Upper lobe of left lung (tissue), 6 donors: ENCODE measurements around the gene OR6V1. TPM values are rescaled to one million over a fixed set of nuclear protein-coding genes. Genes with fewer than 3 reads are reported as not detected.

Source experiments
- ATAC-seq, 2 donors: fragments of 200-7000 bp; cut with Tn5 transposase; one replicate each; pipeline ENCODE4 v1.9.1; 2022; ENCODE audit warnings: mild to moderate bottlenecking in 2 of 2, moderate library complexity in 2 of 2; ENCODE audit not compliant: low FRiP score in 2 of 2
- DNase-seq, 2 donors: peaks; one replicate each; pipeline ENCODE4 v3.0.0-alpha.2; 2019 to 2020
- H3K27ac ChIP-seq, 4 donors: fragments of 200-600 bp; sonication (generic); one replicate each; pipeline ENCODE4 v1.5.1; 2016 to 2019
- H3K27me3 ChIP-seq, 4 donors: fragments of 200-600 bp; sonication (generic); one replicate each; pipeline ENCODE4 v1.5.1; 2017 to 2019
- H3K36me3 ChIP-seq, 4 donors: fragments of 200-600 bp; sonication (generic); one replicate each; pipeline ENCODE4 v1.5.1; 2016 to 2019
- H3K4me1 ChIP-seq, 4 donors: fragments of 200-600 bp; sonication (generic); one replicate each; pipeline ENCODE4 v1.5.1; 2018 to 2019
- H3K4me3 ChIP-seq, 4 donors: fragments of 200-600 bp; sonication (generic); one replicate each; pipeline ENCODE4 v1.5.1; 2017 to 2019; ENCODE audit warnings: mild to moderate bottlenecking in 2 of 4, moderate library complexity in 1 of 4
- H3K9me3 ChIP-seq, 4 donors: fragments of 200-600 bp; sonication (generic); one replicate each; pipeline ENCODE4 v1.5.1; 2018 to 2019
- CTCF ChIP-seq, 6 experiments: fragments of 450-650 bp in 4 of 6; fragments of 200-600 bp in 2 of 6; sonication (generic) in 2 of 6; IDR thresholded peaks; one replicate each; pipeline ENCODE4 v1.5.1; 2016 to 2019; ENCODE audit warnings: antibody characterized with exemption in 6 of 6
- EP300 ChIP-seq, 4 donors: sonication (generic); formaldehyde crosslinking; IDR thresholded peaks; one replicate each; pipeline ENCODE4 v1.5.1; 2017; ENCODE audit warnings: antibody characterized with exemption in 4 of 4, control low read depth in 2 of 4
- POLR2A ChIP-seq, 4 donors: fragments of 450-650 bp; IDR thresholded peaks; one replicate each; pipeline ENCODE4 v1.5.1; 2016 to 2017; ENCODE audit warnings: antibody characterized with exemption in 4 of 4, mild to moderate bottlenecking in 2 of 4
- POLR2AphosphoS5 ChIP-seq, 2 donors: sonication (generic); formaldehyde crosslinking; IDR thresholded peaks; one replicate each; pipeline ENCODE4 v1.5.1; 2017; ENCODE audit warnings: antibody characterized with exemption in 2 of 2
- WGBS, 2 donors: methylation state at CpG; one replicate each; pipeline ENCODE4 v1.1.5; 2017 to 2018; 5-methylcytosine and 5-hydroxymethylcytosine counted together
- total RNA-seq, 6 donors: library from RNA; depleted of rRNA in 4 of 6; stranded (reverse); fragments of >200 nt in 4 of 6; gene quantifications; one replicate each; pipeline versions ENCODE4 v1.1.0 to v1.2.1, GENCODE V29; 2016 to 2021
- donor health status: DM: no; HTN: no; CAD: no; lungs with moderate emphysema.
- donor health status: DM: no; HTN: yes; CAD: no; lungs with severe emphysema.

Gene OR6V1
- total RNA-seq, 6 donors from 2014 or later: not detected

- Histone ChIP-seq H3K4me3 (no peak overlapping the region), H3K27ac (no peak overlapping the region), H3K4me1 (no peaks in the 10 kb centered on the region), H3K27me3 (no peaks in the 10 kb centered on the region), H3K36me3 (no peaks in the 10 kb centered on the region), H3K9me3 (no peaks in the 10 kb centered on the region)
- no peak for TF ChIP-seq POLR2A (IDR thresholded peaks at IDR 0.05)
- TF ChIP-seq CTCF (IDR thresholded peaks at IDR 0.05): no peak
- no peak for TF ChIP-seq POLR2AphosphoS5 (IDR thresholded peaks at IDR 0.05)
- no peak for TF ChIP-seq EP300 (IDR thresholded peaks at IDR 0.05)
- ATAC-seq: no peak
- WGBS, 2 donors: 80 to 88% methylated on average over 3 of the region's 3 CpGs
- DNase-seq: no peak
These were observed 36.1 kb upstream of the OR6V1 start for GRCh38 chr7:143015926-143016490.

GRCh38 chr7:143016996-143017395, 35.1 kb upstream of the OR6V1 start:
- Histone ChIP-seq H3K27me3 (no peaks in the 10 kb centered on the region), H3K9me3 (no peaks in the 10 kb centered on the region), H3K27ac (no peak overlapping the region), H3K36me3 (no peaks in the 10 kb centered on the region), H3K4me1 (no peaks in the 10 kb centered on the region), H3K4me3 (no peak overlapping the region)
- TF ChIP-seq EP300 (IDR thresholded peaks at IDR 0.05): no peak
- no peak for TF ChIP-seq POLR2AphosphoS5 (IDR thresholded peaks at IDR 0.05)
- no peak for TF ChIP-seq CTCF (IDR thresholded peaks at IDR 0.05)
- no peak for TF ChIP-seq POLR2A (IDR thresholded peaks at IDR 0.05)
- ATAC-seq (no peak), DNase-seq (no peak)
- WGBS, 2 donors: 62 to 64% methylated on average over 2 of the region's 2 CpGs

- no peak for ATAC-seq
- TF ChIP-seq CTCF (IDR thresholded peaks at IDR 0.05): no peak
- no peaks in the 10 kb centered on the region for H3K27me3 ChIP-seq
- no peak for DNase-seq
- H3K4me3 ChIP-seq: no peak overlapping the region
- H3K36me3 ChIP-seq: no peaks in the 10 kb centered on the region
- no peaks in the 10 kb centered on the region for H3K4me1 ChIP-seq
- H3K27ac ChIP-seq: no peak overlapping the region
- no peaks in the 10 kb centered on the region for H3K9me3 ChIP-seq
These were observed 33.2 kb upstream of the OR6V1 start for GRCh38 chr7:143018931-143019330.

GRCh38 chr7:143023047-143023446, 29.1 kb upstream of the OR6V1 start:
- H3K4me3 ChIP-seq: no peak overlapping the region
- H3K9me3 ChIP-seq: no peaks in the 10 kb centered on the region
- H3K27ac ChIP-seq: no peak overlapping the region
- H3K36me3 ChIP-seq: no peaks in the 10 kb centered on the region
- ATAC-seq: no peak
- no peaks in the 10 kb centered on the region for H3K4me1 ChIP-seq
- no peaks in the 10 kb centered on the region for H3K27me3 ChIP-seq
- TF ChIP-seq CTCF (IDR thresholded peaks at IDR 0.05) (no peak), EP300 (IDR thresholded peaks at IDR 0.05) (no peak), POLR2AphosphoS5 (IDR thresholded peaks at IDR 0.05) (no peak), POLR2A (IDR thresholded peaks at IDR 0.05) (no peak)
- DNase-seq: no peak

GRCh38 chr7:143025371-143025770, 26.8 kb upstream of the OR6V1 start:
- ATAC-seq: no peak

More at GRCh38 chr7:143025371-143025770, 26.8 kb upstream of the OR6V1 start:
- Histone ChIP-seq H3K9me3 (no peaks in the 10 kb centered on the region), H3K36me3 (no peaks in the 10 kb centered on the region), H3K4me1 (no peaks in the 10 kb centered on the region), H3K27ac (no peak overlapping the region), H3K4me3 (no peak overlapping the region), H3K27me3 (no peaks in the 10 kb centered on the region)
- no peak for DNase-seq
- WGBS, 2 donors: 57 to 62% methylated on average over 2 of the region's 2 CpGs
- TF ChIP-seq POLR2AphosphoS5 (IDR thresholded peaks at IDR 0.05) (no peak), POLR2A (IDR thresholded peaks at IDR 0.05) (no peak), EP300 (IDR thresholded peaks at IDR 0.05) (no peak), CTCF (IDR thresholded peaks at IDR 0.05) (no peak)
